ENCODE results near the gene SNAPIN.
"Not testable (repeated sequence)": the region's sequence is repeated elsewhere in the genome, so short reads cannot be mapped to it uniquely, and the experiment has no call there.

SNAPIN gene

DNA sequence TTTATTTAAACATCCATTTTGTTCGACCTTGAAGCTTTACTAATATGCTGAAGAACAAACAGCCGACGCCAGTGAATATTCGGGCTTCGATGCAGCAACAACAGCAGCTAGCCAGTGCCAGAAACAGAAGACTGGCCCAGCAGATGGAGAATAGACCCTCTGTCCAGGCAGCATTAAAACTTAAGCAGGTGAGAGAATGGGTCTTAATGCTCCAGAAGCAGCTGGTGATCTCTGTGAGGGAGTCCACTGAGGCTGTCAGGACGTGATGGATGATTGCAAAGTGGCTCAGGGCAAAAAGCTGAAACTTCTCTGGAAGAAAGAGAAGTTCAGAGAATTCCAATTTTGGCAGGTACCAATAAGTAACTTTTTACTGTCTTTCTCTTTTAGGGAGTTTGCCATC is 20.2 kb upstream of the SNAPIN start:
- no peak overlapping the region for H3K4me3 ChIP-seq (ENCODE audit: low read depth, low read length)
- DNase-seq (ENCODE audit: low read depth) = no peak
- TF ChIP-seq, protein P1, sequence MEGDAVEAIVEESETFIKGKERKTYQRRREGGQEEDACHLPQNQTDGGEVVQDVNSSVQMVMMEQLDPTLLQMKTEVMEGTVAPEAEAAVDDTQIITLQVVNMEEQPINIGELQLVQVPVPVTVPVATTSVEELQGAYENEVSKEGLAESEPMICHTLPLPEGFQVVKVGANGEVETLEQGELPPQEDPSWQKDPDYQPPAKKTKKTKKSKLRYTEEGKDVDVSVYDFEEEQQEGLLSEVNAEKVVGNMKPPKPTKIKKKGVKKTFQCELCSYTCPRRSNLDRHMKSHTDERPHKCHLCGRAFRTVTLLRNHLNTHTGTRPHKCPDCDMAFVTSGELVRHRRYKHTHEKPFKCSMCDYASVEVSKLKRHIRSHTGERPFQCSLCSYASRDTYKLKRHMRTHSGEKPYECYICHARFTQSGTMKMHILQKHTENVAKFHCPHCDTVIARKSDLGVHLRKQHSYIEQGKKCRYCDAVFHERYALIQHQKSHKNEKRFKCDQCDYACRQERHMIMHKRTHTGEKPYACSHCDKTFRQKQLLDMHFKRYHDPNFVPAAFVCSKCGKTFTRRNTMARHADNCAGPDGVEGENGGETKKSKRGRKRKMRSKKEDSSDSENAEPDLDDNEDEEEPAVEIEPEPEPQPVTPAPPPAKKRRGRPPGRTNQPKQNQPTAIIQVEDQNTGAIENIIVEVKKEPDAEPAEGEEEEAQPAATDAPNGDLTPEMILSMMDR (conservative IDR thresholded peaks at IDR 0.05; ENCODE audit: low read depth, low read length) = no peak

GRCh38 chr1:153639280-153639679 is 19.2 kb upstream of the SNAPIN start:
- TF ChIP-seq, protein P1 (conservative IDR thresholded peaks at IDR 0.05; ENCODE audit: low read depth, low read length) = no peak
- no peak overlapping the region for H3K4me3 ChIP-seq (ENCODE audit: low read depth, low read length)
- no peak for DNase-seq (ENCODE audit: low read depth)

GRCh38 chr1:153640213-153640612 is 18.3 kb upstream of the SNAPIN start:
- not testable (repeated sequence) for H3K4me3 ChIP-seq (ENCODE audit: low read depth, low read length); DNase-seq (ENCODE audit: low read depth)

GRCh38 chr1:153640861-153641260 is 17.6 kb upstream of the SNAPIN start:
- DNase-seq (ENCODE audit: low read depth) = no peak
- H3K4me3 ChIP-seq (ENCODE audit: low read depth, low read length) = no peak overlapping the region
- TF ChIP-seq, protein P1 (conservative IDR thresholded peaks at IDR 0.05; ENCODE audit: low read depth, low read length) = no peak

DNA sequence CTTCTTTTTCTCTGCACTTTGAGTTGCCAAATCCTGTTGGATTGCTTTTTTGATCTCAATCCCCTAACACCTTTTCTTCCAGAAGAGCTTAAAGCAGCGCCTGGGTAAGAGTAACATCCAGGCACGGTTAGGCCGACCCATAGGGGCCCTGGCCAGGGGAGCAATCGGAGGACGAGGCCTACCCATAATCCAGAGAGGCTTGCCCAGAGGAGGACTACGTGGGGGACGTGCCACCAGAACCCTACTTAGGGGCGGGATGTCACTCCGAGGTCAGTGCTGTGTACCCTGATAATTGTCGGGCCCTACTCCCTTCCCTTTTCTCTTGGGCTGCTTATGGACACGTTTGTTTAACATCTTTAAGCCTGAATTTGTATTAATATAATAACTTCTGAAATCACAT is 16.3 kb upstream of the SNAPIN start:
- no peak for DNase-seq (ENCODE audit: low read depth)
- H3K4me3 ChIP-seq (ENCODE audit: low read depth, low read length) = no peak overlapping the region
- TF ChIP-seq, protein P1 (conservative IDR thresholded peaks at IDR 0.05; ENCODE audit: low read depth, low read length) = no peak

- DNase-seq (ENCODE audit: low read depth) = no peak
- no peak overlapping the region for H3K4me3 ChIP-seq (ENCODE audit: low read depth, low read length)
- TF ChIP-seq, protein P1 (conservative IDR thresholded peaks at IDR 0.05; ENCODE audit: low read depth, low read length) = no peak
Measured at GRCh38 chr1:153643100-153643499, 15.4 kb upstream of the SNAPIN start.

- TF ChIP-seq, protein P1 (conservative IDR thresholded peaks at IDR 0.05; ENCODE audit: low read depth, low read length) = no peak
- no peak for DNase-seq (ENCODE audit: low read depth)
- H3K4me3 ChIP-seq (ENCODE audit: low read depth, low read length) = no peak overlapping the region
Measured at GRCh38 chr1:153643816-153644215, 14.7 kb upstream of the SNAPIN start.
